ENCODE results near the gene TBATA. TPM values are rescaled to one million over a fixed set of nuclear protein-coding genes. Genes with fewer than 3 reads are reported as not detected.

TBATA gene
- total and polyA plus RNA-seq, 2 of the 8 experiments (the other 6 are each of a cell fraction or from before 2014, with no cell fraction given): not detected

DNA sequence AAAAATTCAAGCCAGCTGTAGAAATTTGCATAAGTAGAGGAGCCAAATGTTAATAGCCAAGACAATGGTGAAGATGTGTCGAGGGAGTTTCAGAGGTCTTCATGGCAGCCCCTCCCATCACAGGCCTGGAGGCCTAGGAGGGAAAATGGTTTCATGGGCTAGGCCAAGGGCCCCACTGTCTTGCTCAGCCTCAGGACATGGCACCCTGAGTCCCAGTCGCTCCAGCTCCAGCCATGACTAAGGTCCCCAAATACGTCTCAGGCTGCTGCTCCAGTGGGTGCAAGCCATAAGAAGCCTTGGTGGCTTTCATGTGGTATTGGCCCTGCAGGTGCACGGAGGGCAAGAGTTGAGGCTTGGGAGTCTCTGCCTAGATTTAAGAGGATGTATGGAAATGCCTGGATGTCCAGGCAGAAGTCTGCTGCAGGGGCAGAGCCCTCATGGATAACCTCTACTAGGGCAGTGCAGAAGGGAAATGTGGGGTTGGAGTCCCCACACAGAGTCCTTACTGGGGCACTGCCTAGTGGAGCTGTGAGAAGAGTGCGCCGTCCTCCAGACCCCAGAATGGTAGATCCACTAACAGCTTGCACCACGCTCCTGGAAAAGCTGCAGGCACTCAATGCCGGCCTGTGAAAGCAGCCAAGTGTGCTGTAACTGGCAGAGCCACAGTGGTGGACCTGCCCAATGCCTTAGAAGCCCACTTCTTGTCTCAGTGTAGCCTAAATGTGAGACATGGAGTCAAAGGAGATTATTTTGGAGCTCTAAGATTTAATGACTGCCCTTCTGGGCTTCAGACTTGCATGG, 19.2 kb downstream of the TBATA start (continued):
- TF ChIP-seq ATF2 (IDR thresholded peaks at IDR 0.05; ENCODE audit: low read length): no peak
- no peak for TF ChIP-seq TCF12 (IDR thresholded peaks at IDR 0.05; ENCODE audit: low read depth, low read length)
- TF ChIP-seq MAFK (IDR thresholded peaks at IDR 0.05; ENCODE audit: low read depth, low read length): no peak

Measured in H1 (cell line).